ENCODE data around the gene LPCAT2.

The LPCAT2 gene

GRCh38 chr16:55503726-55504550 is 4.9 kb upstream of the LPCAT2 start:
- no peak for DNase-seq

- no peak for DNase-seq
Observed at GRCh38 chr16:55505333-55506015, 3.4 kb upstream of the LPCAT2 start.

GRCh38 chr16:55506083-55506482 is 2.8 kb upstream of the LPCAT2 start:
- DNase-seq = no peak

- no peak for DNase-seq
Observed at GRCh38 chr16:55506708-55507107, 2.2 kb upstream of the LPCAT2 start.

GRCh38 chr16:55508271-55508921 is 476 bp upstream of the LPCAT2 start:
- DNase-seq = peak; percentile 66

- peak; percentile 76 for DNase-seq
Observed at GRCh38 chr16:55510185-55510805, 1.4 kb downstream of the LPCAT2 start.

- no peak for DNase-seq
Observed at GRCh38 chr16:55512941-55513340, 4.1 kb downstream of the LPCAT2 start.

GRCh38 chr16:55513616-55514015 is 4.7 kb downstream of the LPCAT2 start:
- DNase-seq = no peak

GRCh38 chr16:55515111-55515510 is 6.2 kb downstream of the LPCAT2 start:
- peak; percentile 65 for DNase-seq

GRCh38 chr16:55521792-55522191 is 12.9 kb downstream of the LPCAT2 start:
- no peak for DNase-seq

GRCh38 chr16:55526441-55526840 is 17.6 kb downstream of the LPCAT2 start:
- DNase-seq = no peak

- DNase-seq = no peak
Observed at GRCh38 chr16:55527885-55528284, 19.0 kb downstream of the LPCAT2 start.

GRCh38 chr16:55529018-55529417 is 20.1 kb downstream of the LPCAT2 start:
- no peak for DNase-seq

GRCh38 chr16:55530316-55530856 is 21.5 kb downstream of the LPCAT2 start:
- no peak for DNase-seq

GRCh38 chr16:55532227-55532626 is 23.4 kb downstream of the LPCAT2 start:
- DNase-seq = no peak

GRCh38 chr16:55534756-55535155 is 25.9 kb downstream of the LPCAT2 start:
- DNase-seq = peak; percentile 93

GRCh38 chr16:55539049-55539448 is 30.2 kb downstream of the LPCAT2 start:
- DNase-seq = peak; percentile 93

- peak; percentile 69 for DNase-seq
Observed at GRCh38 chr16:55539488-55539887, 30.6 kb downstream of the LPCAT2 start.

GRCh38 chr16:55540221-55540620 is 31.3 kb downstream of the LPCAT2 start:
- DNase-seq = no peak

GRCh38 chr16:55542459-55543082 is 33.7 kb downstream of the LPCAT2 start:
- peak; percentile 33 for DNase-seq

GRCh38 chr16:55543472-55543871 is 34.6 kb downstream of the LPCAT2 start:
- DNase-seq = no peak

GRCh38 chr16:55552621-55553020 is 43.7 kb downstream of the LPCAT2 start:
- no peak for DNase-seq

GRCh38 chr16:55555436-55555835 is 46.6 kb downstream of the LPCAT2 start:
- DNase-seq = no peak

Measured in MV-4-11 (cell line).